NCI-H2196 (cell line): Measurements from ENCODE around the gene AGBL1.

ENCODE experiments used
- DNase-seq: peaks from one replicate; lab custom pipeline; 2025; ENCODE audit not compliant: unreplicated experiment; lab: John Stamatoyannopoulos, UW

AGBL1 gene

DNA sequence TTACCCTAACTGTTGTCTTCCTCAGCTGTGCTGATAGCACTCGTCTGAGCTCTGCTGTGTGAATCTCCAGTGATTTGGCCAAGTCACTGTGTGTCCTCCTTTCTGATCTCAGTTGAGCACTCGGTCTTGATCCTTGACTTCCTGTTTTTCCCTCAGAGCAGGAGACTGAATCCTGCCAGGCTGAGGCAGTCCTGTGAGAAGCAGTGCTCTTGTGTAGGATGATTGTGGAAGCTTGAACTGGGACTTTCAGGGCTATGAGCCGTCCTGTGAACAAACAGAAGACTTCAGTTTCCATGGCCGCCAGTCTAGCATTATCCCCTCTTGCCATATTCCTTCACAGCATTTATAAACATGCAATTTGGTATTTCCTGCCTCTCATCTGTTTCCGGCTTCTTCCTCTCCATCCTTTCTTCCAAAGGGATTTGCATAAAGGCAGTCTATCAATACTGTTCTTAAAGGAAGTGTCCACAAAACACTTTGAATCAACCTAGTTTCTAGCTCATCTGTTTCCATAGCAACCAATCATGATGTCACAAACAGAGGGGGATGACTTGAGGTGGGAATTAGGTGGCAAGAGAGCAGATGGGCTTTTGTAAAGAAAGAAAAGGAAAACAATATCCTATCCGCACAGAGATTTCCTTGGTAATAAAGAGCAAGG lies 237.2 kb downstream of the AGBL1 start:
- no peak for DNase-seq

DNA sequence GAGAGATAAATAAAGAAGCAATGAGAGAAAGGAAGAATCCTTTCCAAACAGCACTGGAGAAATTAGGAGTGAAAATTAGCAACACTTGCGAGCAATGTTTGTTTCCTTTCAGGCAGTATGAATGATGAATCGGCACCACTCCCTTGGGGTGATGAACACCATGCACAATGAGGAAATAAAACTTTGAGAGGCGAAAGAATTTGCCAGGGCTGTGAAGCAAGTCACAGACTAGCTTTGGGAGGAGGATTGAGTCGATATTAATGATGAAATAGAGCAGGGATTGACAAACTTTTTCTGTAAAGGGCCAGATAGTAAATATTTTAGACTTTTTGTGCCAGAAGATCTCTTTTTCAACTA lies 237.7 kb downstream of the AGBL1 start:
- no peak for DNase-seq

DNA sequence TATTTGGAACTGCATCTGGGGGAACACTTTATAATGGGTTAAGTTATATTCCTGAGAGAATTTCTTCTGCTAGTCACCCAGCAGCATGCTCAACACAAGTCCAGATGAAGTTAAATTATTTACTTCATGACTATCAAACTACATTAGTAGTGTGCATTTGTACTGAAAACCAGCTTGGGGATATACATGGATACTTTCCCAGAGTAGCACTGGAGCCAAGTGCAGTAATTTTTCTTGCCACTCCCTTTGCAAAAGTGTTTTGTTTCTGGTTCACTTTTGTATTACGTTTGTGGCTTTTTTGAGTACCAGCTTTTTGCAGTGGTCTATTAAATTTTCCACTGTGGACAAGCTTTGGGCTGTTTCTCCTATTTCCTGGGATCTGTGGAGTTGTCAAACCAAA lies 243.0 kb downstream of the AGBL1 start:
- no peak for DNase-seq

DNA sequence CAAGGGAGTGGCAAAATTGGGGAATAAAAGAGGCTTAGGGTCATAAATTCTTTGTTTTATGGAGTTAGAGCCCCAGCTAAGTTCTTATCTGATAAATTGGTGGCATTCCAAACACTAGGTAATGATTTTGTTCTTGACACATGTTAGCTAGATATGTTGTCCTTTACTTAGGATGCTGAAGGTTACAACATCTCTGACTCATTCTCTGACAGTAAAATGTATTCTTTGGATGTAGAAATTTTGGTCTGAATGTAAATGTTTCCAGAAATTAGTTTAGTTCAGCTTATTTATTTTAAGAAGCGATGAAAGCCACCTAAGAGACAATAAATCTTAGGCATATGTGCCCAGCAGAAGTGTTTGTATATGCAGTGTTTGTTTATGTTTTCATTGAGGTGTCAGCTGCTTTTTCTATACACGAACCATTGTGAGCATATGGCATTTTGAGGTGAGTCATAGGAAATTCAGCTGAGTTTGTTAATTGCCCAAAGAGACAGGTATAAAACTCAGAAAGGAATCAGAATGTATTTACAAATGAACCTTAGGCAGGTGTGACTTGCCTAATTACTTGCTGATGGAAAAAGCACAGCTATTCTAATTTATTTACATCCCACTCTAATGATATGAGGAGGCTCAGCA lies 247.7 kb downstream of the AGBL1 start:
- no peak for DNase-seq

DNA sequence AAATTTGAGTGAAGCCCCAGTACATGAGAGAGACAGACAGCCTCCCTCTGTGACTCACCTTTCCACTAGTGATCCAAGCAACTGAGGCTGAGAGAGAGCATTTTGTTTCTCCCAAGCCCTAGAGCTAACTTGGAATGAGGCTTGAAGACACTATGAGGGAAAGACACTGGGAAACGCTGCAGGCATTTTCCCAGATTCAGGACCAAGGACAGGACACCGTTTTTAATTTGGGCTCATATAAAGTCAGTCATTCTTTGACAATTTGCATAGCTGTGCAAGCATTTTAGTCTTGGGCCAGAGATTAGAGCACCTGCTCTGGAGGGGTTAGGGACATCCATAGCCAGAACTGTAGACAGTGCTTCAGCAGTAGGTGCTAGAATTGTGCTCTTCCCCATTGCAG lies 249.0 kb downstream of the AGBL1 start:
- DNase-seq = no peak

DNA sequence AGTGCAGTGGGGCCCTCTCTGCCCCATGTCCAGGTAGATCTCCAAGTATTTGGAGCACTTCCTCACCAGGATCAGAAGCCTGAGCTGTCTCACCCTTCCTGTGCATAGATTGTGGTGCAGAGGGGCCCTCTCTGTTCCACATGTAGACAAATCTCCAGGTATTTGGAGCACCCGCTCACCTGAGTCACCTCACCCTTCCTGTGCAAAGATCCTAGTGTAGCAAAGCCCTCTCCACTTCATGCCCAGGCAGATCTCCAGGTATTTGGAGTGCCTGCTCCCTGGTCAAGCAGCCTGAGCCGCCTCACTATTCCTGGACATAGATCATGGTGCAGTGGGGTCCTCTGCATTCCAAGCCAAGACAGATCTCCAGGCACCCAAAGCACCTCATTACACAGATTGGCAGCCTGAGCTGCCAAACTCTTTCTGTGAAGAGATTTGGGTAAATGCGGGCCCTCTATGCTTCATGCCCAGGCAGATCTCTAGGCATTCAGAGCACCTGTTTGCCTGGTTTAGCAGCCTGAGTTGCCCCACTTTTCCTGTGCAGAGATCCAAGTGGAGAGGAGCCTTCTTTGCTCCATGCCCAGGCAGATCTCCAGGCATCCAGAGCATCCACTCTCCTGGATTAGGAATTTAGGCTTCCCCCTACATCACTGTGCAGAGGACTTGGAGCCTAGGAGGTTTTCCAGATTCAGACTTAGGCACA lies 249.8 kb downstream of the AGBL1 start:
- DNase-seq = no peak

DNA sequence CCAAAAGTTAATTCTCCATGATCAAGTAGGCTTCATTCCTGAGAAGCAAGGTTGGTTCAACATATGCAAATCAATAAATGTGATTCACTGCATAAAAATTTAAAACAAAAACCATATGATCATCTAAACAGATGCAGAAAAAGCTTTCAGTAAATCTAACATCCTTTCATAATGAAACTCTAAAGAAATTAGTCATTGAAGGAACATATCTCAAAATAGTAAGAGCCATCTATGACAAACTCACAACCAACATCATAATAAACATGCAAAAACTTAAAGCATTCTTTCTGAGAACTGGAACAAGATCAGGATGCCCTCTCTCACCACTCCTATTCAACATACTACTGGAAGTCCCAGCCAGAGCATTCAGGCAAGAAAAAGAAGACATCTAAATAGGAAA lies 254.1 kb downstream of the AGBL1 start:
- DNase-seq = no peak

DNA sequence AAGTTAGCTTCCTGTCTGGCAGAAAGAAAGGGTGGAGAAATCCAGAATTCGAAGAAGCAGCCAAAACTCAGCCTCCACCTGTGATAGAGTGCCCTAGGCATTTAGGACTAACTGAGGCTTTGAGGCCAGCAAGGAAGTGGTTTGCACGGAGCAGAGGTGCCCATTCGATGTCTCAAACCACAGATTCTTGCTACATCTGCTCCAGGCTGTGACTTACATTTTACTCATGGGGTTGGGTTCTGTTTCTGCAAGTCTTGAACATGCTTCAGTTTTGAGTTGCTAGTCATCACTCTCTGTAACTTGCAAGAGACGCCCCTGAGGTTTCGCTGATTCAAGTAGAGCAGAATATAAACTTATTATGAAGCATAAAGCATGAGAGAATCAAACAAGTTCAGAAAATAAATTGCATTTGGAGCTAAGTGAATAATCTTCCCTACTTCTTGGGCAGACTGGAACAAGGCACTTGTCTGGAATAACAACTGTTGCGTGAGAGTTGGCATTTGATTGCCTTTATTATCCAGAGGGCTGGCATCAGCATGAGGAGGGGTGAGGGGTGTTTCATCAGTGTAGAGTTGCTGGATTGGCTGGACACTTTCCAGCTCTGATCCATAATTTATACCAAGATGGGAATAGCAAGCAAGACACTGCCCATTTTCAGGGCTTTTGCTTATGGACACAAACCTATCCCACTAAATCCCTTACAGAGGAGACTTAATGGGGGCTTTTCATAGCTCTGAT lies 256.5 kb downstream of the AGBL1 start:
- no peak for DNase-seq

DNA sequence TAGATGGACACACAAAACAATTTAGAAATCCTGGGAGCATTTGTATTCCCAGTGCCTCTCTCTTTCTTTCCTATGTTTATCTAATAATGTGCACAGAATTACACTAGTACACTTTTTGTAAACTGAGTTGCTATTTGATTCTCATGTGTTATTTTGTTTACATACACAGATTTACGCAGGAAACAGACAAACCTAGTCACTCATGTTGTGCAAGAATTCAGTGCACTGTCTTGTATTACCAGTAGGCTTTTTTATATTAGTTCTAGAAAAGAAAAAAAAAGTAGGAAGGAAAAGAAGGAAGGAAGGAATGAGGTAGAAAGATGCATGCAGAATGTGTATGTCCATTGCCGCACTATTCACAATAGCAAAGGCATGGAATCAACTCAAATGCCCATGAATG lies 257.4 kb downstream of the AGBL1 start:
- DNase-seq = no peak

DNA sequence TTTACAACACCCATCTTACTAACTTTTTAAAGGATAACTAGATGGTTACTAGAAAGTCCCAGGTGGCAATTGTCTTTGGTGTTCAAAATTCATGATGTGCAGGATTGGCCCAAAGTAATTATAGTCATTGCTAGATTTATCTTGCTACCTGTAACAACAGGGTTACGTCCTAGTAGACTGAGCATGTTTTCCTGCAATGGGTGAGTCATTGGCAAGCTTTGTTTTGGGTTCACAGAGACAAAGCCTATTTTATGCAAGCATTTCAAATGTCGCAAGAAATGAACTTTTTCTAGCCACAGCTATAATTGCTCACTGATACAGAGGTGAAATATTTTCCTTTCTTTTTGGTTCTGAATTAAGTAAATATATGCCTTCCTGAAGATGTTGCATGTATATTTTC lies 267.6 kb downstream of the AGBL1 start:
- no peak for DNase-seq

DNA sequence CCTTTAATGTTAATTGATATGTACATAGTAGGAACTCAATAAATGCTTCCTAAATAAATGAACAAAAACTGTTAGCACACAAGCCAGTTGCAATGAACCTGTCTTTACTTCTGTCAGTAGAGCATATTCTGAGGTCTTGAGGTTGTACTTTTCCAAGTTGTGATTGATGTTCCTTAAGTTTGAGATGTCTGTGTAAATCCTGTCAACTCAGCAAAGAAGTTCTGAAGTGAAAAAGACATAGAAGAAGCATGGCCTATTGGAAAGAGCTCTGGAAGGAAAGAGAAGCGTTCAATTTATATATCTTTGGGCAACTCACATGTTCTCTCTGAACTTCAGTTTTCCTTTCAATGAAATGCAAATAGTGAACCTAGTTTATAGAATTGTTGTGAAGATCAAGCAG lies 269.9 kb downstream of the AGBL1 start:
- no peak for DNase-seq

DNA sequence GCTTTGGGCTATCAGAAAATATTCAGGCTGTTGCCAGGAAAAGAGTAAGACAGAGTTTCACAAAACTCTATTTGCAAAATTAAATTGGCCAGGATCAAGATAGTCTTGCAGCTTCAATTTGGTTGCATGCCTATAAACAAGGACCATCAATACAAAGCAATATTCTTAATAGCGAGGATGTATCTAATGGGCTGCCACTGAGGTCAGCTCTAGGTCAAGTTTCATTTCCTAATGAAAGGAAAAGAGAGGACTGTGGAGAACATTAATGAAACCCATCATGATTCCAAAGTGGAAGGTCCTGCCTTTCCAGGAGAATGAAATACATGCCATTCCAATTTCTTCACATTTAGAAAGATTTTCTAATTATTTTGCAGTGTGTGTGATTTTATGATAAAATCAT lies 273.5 kb downstream of the AGBL1 start:
- DNase-seq = no peak

DNA sequence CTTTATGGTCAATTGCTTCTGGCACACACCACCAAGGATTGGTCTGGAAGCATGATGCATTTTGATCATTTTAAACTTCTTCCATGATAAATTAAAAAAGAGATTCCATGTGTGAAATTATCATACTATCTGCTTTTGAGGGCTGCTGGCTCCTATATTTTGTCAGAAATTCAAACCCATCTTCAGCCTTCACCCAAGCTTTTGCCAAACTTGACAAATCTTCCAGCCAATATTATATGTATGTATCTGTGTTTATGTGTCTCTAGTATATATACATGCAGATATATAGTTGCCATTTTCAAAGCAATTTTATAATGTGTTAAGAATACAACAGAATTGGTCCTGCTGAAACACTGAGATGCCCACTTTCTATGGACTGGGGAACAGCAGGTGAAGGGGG lies 275.7 kb downstream of the AGBL1 start:
- DNase-seq = no peak

DNA sequence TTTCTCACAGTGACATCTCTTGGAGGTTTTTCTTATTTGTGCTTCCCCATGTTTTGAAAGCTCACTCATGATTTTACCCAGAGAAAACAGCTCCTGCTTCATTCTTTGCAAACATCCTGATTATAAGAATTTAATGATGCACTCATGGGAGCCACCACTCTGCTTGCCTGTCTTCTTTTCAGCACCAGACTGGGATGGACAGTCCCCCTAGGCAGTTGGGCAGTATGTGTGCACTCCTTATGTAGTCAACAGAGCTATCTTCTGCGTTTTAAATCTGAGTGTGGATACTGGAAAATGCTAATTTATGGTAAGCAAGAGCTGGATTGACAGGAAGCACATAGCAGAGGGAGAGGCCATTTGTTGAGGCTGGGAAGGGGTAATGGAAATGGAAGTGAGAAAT lies 276.1 kb downstream of the AGBL1 start:
- DNase-seq = no peak

DNA sequence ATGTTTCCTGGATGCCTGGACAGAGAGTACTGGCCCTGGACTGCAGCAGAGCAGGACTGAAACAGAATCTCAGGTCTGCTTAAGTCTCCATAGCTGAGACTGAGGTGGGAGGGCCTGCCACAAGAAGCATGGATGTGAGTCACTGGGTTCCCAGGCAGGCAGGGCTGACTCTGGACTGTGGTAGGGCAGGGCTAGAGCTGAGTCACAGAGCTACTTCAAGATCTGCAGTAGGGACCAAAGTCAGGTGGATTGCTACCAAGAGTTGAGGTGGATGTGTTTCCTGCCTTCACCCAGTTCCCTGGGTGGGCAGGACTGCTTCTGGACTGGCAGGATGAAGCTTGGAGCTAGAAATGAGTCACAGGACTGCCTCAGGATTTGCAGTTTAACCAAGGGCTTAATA lies 282.9 kb downstream of the AGBL1 start:
- DNase-seq = no peak

DNA sequence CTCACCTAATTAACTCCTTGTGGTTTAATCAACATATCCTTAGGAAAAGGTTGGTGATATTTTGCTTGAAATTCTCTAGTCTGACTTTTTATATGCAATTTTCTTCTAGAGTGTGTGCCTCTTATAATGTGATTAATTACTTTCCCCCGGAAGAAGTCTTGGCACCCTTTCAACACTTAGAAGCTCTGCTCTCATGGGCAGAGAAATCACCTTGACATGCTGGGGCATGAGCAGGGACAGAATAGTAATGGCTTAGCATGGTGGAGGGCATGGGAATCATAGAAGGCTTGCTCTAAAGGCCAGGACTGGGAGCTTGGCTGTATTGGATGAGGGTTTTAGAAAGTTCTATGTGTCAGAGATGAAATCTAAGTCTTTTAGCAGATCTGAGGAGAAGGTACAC lies 293.5 kb downstream of the AGBL1 start:
- DNase-seq = no peak

DNA sequence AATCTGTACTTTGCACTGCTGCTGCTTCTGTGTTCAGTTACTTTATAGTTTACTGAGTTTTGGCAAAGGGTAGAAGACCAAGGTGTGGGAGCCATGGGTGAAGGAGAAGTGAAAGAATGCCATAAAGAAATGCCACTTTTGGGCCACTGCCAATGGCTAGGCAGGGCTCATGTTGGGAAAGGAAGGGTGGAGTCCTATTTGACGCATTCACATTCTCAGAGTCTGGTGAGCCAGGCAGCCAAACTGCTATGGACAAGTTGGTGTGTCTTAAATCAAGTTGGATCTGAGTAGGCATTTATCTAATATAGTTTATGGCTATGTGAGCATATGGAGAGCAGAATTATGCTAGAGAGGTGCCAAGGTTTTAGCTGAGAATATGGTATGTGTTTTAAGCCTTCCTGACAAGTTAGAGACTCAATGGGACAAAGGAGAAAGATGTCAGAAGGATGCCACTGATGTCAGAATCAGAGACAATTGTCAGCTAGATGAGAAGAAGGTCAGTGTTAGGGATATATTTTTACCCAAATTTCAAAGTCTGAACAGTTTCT lies 296.1 kb downstream of the AGBL1 start:
- DNase-seq = no peak

DNA sequence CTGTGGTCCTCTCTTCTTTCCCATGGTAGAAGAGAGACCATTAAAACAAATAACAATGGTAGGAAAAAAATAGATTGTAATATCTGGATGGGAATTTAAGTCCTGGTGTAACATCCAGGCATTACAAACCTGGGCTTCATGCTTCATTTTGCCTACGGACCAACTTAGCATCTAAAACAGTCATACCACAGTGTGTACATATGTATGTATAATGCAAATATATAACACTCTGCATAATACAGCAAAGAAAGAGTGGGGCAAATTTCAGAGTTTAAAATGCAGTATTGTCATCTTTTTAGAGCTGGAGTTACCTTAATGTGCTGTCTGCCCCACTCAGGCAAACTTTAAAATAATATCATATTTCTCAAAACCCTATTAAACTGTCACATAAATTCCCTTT lies 298.2 kb downstream of the AGBL1 start:
- DNase-seq = no peak

DNA sequence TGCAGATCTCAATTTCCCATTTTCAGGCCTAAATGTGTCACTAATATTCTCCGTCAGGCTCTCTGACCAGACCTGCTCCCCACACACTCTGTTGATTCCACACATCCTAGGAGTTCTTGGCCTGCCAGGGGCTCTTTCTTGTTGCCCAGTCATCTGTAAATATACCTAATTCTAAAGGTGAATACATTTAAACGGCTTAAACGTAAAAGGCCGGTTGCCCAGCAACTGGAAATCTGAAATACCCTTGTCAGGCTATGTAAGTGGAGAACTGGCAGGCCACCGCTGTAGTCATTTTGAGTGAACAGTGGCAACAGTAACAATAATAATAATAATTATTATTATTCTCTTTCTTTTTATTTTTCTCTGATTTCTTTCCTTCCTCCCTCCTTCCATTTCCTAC lies 302.7 kb downstream of the AGBL1 start:
- no peak for DNase-seq

DNA sequence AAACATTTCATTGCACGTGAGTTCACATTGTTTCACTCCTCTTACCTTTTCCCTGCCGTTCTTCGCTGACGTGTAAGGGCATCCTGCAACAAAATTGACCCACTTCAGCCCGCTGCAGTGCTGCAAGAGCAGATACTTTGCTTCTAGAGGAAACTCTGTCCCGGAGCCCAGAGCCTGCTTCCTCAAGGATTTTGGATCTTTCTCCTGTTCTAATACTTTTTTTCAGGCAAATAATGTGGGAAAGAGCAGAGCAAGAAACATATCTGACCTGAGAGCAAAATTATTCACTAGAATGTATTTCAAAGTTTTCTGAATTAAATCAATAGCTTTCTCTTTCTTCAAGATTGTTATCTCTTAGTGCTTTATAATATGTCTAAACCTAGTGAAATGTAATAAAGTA lies 303.9 kb downstream of the AGBL1 start:
- no peak for DNase-seq

DNA sequence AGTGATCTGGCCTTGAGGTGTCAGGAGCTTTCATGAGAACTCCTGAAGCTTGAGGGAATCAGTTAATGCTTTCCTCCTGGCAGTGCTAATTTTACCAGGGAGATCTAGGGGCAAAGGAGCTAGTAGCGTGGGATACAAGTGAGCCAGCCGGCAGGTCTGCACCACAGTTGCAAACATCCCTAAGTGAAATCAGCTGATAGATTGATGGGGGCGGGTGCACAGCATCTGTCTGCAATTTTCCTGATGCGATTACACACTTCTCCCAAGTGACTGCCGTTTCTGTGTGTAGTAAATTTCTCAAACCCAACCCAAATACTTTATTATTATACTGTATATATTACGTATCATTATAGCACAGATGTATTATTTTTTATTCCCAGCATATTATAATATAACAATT lies 304.5 kb downstream of the AGBL1 start:
- no peak for DNase-seq

DNA sequence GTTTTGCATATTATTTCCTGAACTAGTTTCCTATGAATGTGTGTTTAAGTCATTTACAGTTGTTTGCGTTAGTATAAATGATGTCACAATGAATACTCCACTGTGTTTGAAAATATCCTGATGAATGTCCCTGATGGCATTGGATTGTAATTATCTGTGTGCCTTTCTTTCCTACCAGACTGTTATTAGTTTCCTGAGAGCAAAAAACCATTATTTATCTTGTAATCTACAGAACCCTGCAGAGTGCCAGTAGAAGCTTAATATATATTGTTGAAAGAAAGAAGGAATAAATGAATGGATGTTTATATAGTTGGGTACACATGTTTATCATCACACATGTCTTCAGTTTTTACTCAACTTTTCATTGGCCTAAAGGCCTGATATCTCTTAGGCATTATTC lies 312.6 kb downstream of the AGBL1 start:
- no peak for DNase-seq
